GM12874 (cell line): ENCODE measurements around the gene MEMO1.

ENCODE experiments used
- CTCF ChIP-seq: IDR thresholded peaks from 2 replicates; pipeline ENCODE4 v1.5.1; 2011; ENCODE audit warnings: low read depth, mild to moderate bottlenecking, control low read depth, low read length, moderate library complexity; ENCODE audit not compliant: insufficient read depth

Gene MEMO1

GRCh38 chr2:31973665-31974064 is 37.1 kb downstream of the MEMO1 start:
- TF ChIP-seq CTCF: no peak

- TF ChIP-seq CTCF: no peak
These were observed 38.7 kb downstream of the MEMO1 start for GRCh38 chr2:31972059-31972458.

- TF ChIP-seq CTCF: no peak
These were observed 41.6 kb downstream of the MEMO1 start for GRCh38 chr2:31969178-31969577.

- TF ChIP-seq CTCF: no peak
These were observed 43.0 kb downstream of the MEMO1 start for GRCh38 chr2:31967790-31968189.

- TF ChIP-seq CTCF: no peak
These were observed 45.7 kb downstream of the MEMO1 start for GRCh38 chr2:31965094-31965493.

GRCh38 chr2:31962757-31963361 is 47.9 kb downstream of the MEMO1 start:
- no peak for TF ChIP-seq CTCF

- TF ChIP-seq CTCF: no peak
These were observed 52.6 kb downstream of the MEMO1 start for GRCh38 chr2:31958140-31958717.
